Effector memory CD8-positive, alpha-beta T cell (primary cell): ENCODE measurements around the gene ZMYM5.
"Not testable (repeated sequence)": the region's sequence is repeated elsewhere in the genome, so short reads cannot be mapped to it uniquely, and the experiment has no call there.

Source experiments
- ATAC-seq: fragments of 150-1000 bp; cut with Tn5 transposase; replicated peaks from 2 replicates; pipeline ENCODE4 v1.10.0; 2021; ENCODE audit warnings: mild to moderate bottlenecking, moderate library complexity
- DNase-seq, 3 experiments: peaks; one replicate each; pipeline ENCODE4 v3.0.0; 2021
- H3K27ac Mint-ChIP-seq, 2 donors: one replicate each; pipeline ENCODE4 v1.8.0; 2022; ENCODE audit warnings: mild to moderate bottlenecking in 2 of 2, mixed read lengths in 2 of 2, moderate library complexity in 2 of 2
- H3K27me3 Mint-ChIP-seq, 2 donors: one replicate each; pipeline ENCODE4 v1.8.0; 2022; ENCODE audit warnings: mixed read lengths in 2 of 2
- H3K36me3 Mint-ChIP-seq: one replicate; pipeline ENCODE4 v1.8.0; 2022; ENCODE audit warnings: mild to moderate bottlenecking, moderate library complexity, mixed read lengths; ENCODE audit not compliant: insufficient read depth
- H3K4me1 Mint-ChIP-seq, 2 donors: one replicate each; pipeline ENCODE4 v1.8.0; 2022; ENCODE audit warnings: low read depth in 2 of 2, mixed read lengths in 2 of 2
- H3K4me3 Mint-ChIP-seq, 2 donors: one replicate each; pipeline ENCODE4 v1.8.0; 2022; ENCODE audit warnings: mild to moderate bottlenecking in 2 of 2, mixed read lengths in 2 of 2, moderate library complexity in 2 of 2
- H3K9me3 Mint-ChIP-seq, 2 donors: one replicate each; pipeline ENCODE4 v1.8.0; 2022; ENCODE audit warnings: mixed read lengths in 2 of 2
- total RNA-seq, 9 experiments: gene quantifications; one replicate each; lab custom pipeline; 2026; lab: John Stamatoyannopoulos, UW

ZMYM5 gene
- 23.7 to 73.7 (median 31.7) reads per million in 9 experiments for total RNA-seq

DNA sequence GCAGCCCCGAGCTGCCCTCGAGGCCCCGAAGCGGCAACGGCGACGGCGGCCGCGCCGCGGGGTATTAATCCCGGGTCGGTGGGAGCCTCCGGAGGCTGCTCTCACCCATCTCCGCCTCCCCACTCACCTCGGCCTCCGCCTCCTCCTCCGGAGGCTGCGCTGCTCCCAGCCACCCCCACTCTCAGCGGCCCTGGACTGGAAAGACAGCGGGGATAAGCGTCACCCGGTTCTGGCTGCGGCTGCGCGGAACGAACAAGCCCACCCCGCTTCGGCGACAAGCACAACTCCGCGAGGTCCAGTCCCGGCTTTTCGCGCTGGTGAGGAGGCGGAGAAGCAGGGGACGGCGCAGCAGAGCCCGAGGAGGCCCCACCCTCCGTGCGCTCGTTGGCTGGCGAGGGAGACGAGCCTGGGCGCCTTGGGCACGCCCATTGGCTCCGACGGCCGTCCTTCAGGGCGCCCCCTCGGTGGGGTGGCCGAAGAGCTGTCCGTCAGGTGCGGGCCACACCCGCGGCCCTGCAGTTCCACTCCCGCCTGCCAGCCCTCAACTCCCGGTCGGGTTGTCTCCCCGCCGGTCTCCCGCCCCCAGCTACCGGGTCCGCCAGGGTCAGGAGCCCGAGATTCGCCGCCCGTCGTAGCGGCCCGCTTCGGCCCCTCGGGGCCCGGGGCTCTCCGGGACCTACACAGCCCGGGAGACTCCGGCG lies at the start of gene ZMYM5:
Gene ZMYM5 (minus strand): TSS at position 327 of the 701 bp plus-strand sequence. CDS start 11,469 bp downstream, outside the sequence.
- H3K9me3 Mint-ChIP-seq, result no peaks in the 10 kb centered on the region
- H3K4me1 Mint-ChIP-seq, result peaks cover 21 to 34% of the 10 kb centered on the region in 2 donors
- H3K27ac Mint-ChIP-seq, result peak within 1 kb of the TSS; percentile 94 to 96

GRCh38 chr13:19910336-19911072 lies 47.1 kb upstream of the ZMYM5 start:
- Mint-ChIP-seq H3K4me3 (no peak overlapping the region), H3K36me3 (no peaks in the 10 kb centered on the region), H3K27ac (no peak overlapping the region), H3K4me1 (no peaks in the 10 kb centered on the region), H3K9me3 (no peaks in the 10 kb centered on the region), H3K27me3 (peaks cover 0 to 5% of the 10 kb centered on the region in 2 donors)
- ATAC-seq, result no peak
- no peak for DNase-seq

More for the DNA sequence above, at the start of gene ZMYM5:
- peak within 1 kb of the TSS; percentile 97 for H3K4me3 Mint-ChIP-seq
- H3K27me3 Mint-ChIP-seq, result no peaks in the 10 kb centered on the region
- ATAC-seq, result peak; percentile 83
- DNase-seq, result peak; percentile 89 to 91 (median 90)
- H3K36me3 Mint-ChIP-seq, result peaks cover 44% of the 10 kb centered on the region

DNA sequence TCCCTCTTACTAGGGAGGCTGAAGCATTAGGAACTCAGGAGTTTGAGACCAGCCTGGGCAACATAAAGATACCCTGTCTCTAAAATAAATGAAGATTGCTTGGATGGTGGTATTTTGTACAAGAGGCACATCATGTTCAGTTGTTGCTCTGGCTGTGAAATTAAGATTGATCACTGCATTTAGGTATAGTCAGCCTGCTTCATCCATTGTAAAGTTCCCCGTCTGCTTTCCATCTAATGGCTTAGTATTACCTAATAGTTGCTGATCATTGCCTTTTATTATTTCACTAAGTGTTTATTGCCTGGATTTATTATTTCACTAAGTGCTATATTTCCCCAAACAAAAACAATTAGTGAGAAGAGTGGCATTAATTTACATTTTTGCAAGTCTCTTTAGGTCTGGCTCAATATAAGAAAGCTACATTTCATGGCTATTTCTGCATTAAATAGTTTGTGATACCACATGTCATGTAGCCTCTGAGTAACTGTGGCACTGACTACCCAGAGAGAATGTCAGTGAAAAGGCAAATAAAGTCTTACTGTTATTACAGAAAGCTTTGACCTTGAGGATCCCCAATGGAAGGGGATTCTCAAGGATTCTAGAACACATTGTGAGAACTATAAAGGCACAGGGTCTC lies 45.0 kb upstream of the ZMYM5 start:
- no peak for ATAC-seq
- Mint-ChIP-seq H3K27me3 (no peaks in the 10 kb centered on the region), H3K9me3 (no peaks in the 10 kb centered on the region), H3K36me3 (no peaks in the 10 kb centered on the region), H3K4me1 (no peaks in the 10 kb centered on the region), H3K4me3 (no peak overlapping the region), H3K27ac (no peak overlapping the region)
- DNase-seq, result no peak

DNA sequence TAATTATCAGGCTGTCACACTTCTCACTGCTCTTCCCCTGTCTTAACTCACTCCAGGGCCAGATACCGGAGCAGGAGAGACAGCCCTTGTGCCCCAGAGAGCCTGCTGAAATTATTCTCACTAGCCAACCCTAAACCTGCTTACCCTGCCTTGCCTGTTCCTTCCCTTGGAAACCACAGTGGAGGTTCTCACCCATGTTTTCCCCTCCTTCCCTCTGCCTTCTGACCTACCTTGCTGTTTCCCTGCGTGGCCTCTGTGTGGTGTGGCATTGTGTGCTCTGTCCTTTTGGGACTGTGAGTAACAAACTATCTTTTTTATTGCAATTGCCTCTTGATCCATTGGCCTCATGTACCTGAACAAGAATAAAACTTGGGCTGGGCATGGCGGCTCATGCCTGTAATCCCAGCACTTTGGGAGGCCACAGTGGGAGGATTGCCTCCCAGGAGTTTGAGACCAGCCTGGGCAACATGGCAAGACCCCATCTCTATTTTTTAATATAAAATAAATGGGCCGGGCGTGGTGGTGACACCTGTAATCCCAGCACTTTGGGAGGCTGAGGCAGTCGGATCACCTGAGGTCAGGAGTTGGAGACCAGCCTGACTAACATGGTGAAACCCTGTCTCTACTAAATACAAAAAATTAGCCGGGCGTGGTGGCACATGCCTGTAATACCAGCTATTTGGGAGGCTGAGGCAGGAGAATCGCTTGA lies 42.2 kb upstream of the ZMYM5 start:
- H3K4me1 Mint-ChIP-seq, H3K36me3 Mint-ChIP-seq, H3K4me3 Mint-ChIP-seq, H3K9me3 Mint-ChIP-seq, H3K27ac Mint-ChIP-seq, ATAC-seq, H3K27me3 Mint-ChIP-seq, DNase-seq: not testable (repeated sequence)

DNA sequence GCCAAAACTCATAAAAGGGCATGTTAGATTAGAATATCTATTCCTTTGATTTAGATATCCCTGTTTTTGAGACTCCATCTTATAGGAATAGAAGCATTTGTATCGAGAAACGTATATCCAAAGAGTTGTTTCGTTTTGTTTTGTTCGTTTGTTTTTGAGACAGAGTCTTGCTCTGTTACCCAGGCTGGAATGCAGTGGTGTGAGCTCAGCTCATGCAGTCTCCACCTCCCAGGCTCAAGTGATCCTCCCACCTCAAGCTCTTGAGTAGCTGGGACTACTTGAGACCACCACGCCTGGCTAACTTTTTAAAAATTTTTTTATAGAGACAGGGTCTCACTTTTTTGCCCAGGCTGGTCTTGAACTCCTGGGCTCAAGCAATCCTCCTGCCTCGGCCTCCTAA lies 26.6 kb upstream of the ZMYM5 start:
- Mint-ChIP-seq H3K36me3 (no peaks in the 10 kb centered on the region), H3K4me3 (no peak overlapping the region), H3K9me3 (no peaks in the 10 kb centered on the region), H3K4me1 (no peaks in the 10 kb centered on the region), H3K27me3 (no peaks in the 10 kb centered on the region), H3K27ac (no peak overlapping the region)
- DNase-seq, result no peak
- ATAC-seq, result no peak

DNA sequence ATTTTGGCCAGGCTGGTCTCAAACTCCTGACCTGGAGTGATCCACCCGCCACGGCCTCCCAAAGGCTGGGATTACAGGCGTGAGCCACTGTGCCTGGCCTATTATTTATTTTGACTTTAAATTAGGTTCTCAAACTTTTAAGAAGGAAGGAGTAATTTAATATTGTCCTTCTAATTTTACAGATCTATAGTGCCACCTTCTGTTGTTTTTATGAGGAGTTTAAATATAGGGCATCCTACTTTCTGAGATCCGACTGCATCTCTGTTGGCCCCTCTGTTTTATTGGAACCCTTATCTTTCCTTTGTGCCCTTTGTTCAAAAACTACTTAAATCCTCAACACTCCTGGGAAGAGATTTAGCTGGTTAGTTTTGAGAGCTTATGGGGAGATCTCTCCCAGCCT lies 25.4 kb upstream of the ZMYM5 start:
- Mint-ChIP-seq H3K4me1 (no peaks in the 10 kb centered on the region), H3K27ac (no peak overlapping the region), H3K36me3 (no peaks in the 10 kb centered on the region), H3K4me3 (no peak overlapping the region), H3K27me3 (no peaks in the 10 kb centered on the region), H3K9me3 (no peaks in the 10 kb centered on the region)
- ATAC-seq (no peak), DNase-seq (no peak)

DNA sequence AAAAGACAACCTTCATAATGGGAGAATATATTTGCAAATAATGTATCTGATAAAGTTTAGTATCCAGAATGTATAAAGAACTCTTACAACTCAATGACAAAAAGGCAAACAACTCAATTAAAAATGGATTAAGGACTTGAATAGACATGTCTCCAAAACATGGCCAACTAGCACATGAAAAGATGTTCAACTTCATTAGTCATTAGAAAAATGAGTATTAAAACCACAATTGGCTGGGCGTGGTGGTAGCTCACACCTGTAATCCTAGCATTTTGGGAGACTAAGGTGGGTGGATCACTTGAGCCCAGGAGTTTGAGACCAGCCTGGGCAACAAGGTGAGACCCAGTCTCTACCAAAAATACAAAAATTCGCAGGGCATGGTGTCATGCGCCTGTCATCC lies 18.8 kb upstream of the ZMYM5 start:
- no peak overlapping the region for H3K27ac Mint-ChIP-seq
- DNase-seq (no peak), ATAC-seq (no peak)
- no peak overlapping the region for H3K4me3 Mint-ChIP-seq
- no peaks in the 10 kb centered on the region for H3K36me3 Mint-ChIP-seq
- H3K9me3 Mint-ChIP-seq, result no peaks in the 10 kb centered on the region
- no peaks in the 10 kb centered on the region for H3K27me3 Mint-ChIP-seq
- H3K4me1 Mint-ChIP-seq, result no peaks in the 10 kb centered on the region

- ATAC-seq (no peak), DNase-seq (no peak)
- H3K27me3 Mint-ChIP-seq, result no peaks in the 10 kb centered on the region
- H3K27ac Mint-ChIP-seq, result no peak overlapping the region
- H3K4me1 Mint-ChIP-seq, result no peaks in the 10 kb centered on the region
- no peaks in the 10 kb centered on the region for H3K9me3 Mint-ChIP-seq
- no peaks in the 10 kb centered on the region for H3K36me3 Mint-ChIP-seq
- H3K4me3 Mint-ChIP-seq, result no peak overlapping the region
Measured at GRCh38 chr13:19881641-19882040, 18.2 kb upstream of the ZMYM5 start.

- peaks cover 15 to 23% of the 10 kb centered on the region in 2 donors for H3K4me1 Mint-ChIP-seq
- peak overlapping the region; percentile 94 to 96 for H3K27ac Mint-ChIP-seq
- DNase-seq (peak; percentile 68 to 69 (median 69)), ATAC-seq (peak; percentile 23)
- no peaks in the 10 kb centered on the region for H3K27me3 Mint-ChIP-seq
- peaks cover 34% of the 10 kb centered on the region for H3K36me3 Mint-ChIP-seq
- peak overlapping the region; percentile 97 for H3K4me3 Mint-ChIP-seq
- no peaks in the 10 kb centered on the region for H3K9me3 Mint-ChIP-seq
Measured at GRCh38 chr13:19864746-19865309, 1.4 kb upstream of the ZMYM5 start.

- no peaks in the 10 kb centered on the region for H3K27me3 Mint-ChIP-seq
- H3K36me3 Mint-ChIP-seq, result peaks cover 39% of the 10 kb centered on the region
- H3K4me1 Mint-ChIP-seq, result peaks cover 19 to 26% of the 10 kb centered on the region in 2 donors
- H3K9me3 Mint-ChIP-seq, result no peaks in the 10 kb centered on the region
- DNase-seq (peak; percentile 53 to 76 (median 58)), ATAC-seq (peak; percentile 36)
- H3K27ac Mint-ChIP-seq, result peak overlapping the region; percentile 94 to 96
- H3K4me3 Mint-ChIP-seq, result peak overlapping the region; percentile 97
Measured at GRCh38 chr13:19864024-19864745, 736 bp upstream of the ZMYM5 start.

GRCh38 chr13:19862481-19863313 lies 752 bp downstream of the ZMYM5 start:
- peak overlapping the region; percentile 97 for H3K4me3 Mint-ChIP-seq
- H3K27ac Mint-ChIP-seq, result peak overlapping the region; percentile 94 to 96
- ATAC-seq (peak; percentile 5), DNase-seq (peak; percentile 33 to 38 (median 36))
- peaks cover 21 to 39% of the 10 kb centered on the region in 2 donors for H3K4me1 Mint-ChIP-seq
- H3K9me3 Mint-ChIP-seq, result no peaks in the 10 kb centered on the region
- no peaks in the 10 kb centered on the region for H3K27me3 Mint-ChIP-seq
- peaks cover 51% of the 10 kb centered on the region for H3K36me3 Mint-ChIP-seq

DNA sequence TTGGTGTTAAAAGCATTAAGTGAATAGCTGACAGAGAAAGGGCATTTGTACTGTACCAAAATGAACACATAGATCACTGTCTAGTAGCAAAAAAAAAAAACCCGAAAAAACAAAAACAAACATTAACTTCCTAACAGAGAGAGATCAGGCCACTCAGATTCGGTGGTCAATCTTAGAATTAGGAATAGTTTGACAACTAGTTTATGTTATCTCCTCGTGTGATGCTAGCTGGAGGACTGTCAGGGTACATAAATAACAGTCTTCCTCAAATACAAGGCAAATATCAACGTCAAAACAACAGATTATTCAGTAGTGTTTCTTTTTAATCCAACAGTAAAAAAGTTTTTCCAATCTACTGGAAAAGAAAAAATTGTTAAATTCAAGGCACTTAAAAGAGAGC lies 1.7 kb downstream of the ZMYM5 start:
- Mint-ChIP-seq H3K4me1 (peaks cover 29 to 45% of the 10 kb centered on the region in 2 donors), H3K27ac (peak overlapping the region; percentile 94 to 96), H3K27me3 (no peaks in the 10 kb centered on the region), H3K36me3 (peaks cover 55% of the 10 kb centered on the region), H3K4me3 (peak overlapping the region; percentile 97), H3K9me3 (no peaks in the 10 kb centered on the region)
- no peak for ATAC-seq
- no peak for DNase-seq
